Posterior vena cava (tissue), 2 donors: ENCODE data around the gene HSD17B11. TPM values are rescaled to one million over a fixed set of nuclear protein-coding genes. Genes with fewer than 3 reads are reported as not detected.
"Not testable (repeated sequence)": the region's sequence is repeated elsewhere in the genome, so short reads cannot be mapped to it uniquely, and the experiment has no call there.

Source experiments
- DNase-seq: peaks from one replicate; pipeline ENCODE4 v3.0.0-alpha.2; 2020; ENCODE audit warnings: low spot score
- intact Hi-C, 2 donors: fragments of 100-400 bp; cut with DNase I; formaldehyde crosslinking; loops; one replicate each; pipeline versions ENCODE4 v1.14.1 to v1.14.2; 2022 to 2023
- total RNA-seq, 2 donors: library from RNA; stranded (reverse); fragmentation: NEBNext Ultra II Directional; extraction: Animal tissue kit (Norgen Biotek cat#: 25700); gene quantifications; one replicate each; pipeline ENCODE4 v1.2.1, GENCODE V29; 2021
- donor health status: DM: yes; HTN: yes; CAD: no.
- donor health status: DM: yes; HTN: yes; CAD: no.

Gene HSD17B11
- total RNA-seq, 2 donors from 2014 or later: 31.1 to 36.1 TPM

- no peak for DNase-seq
- intact Hi-C loops: loop anchor here in 1 of 2 donors (10.0 kb wide), 1 partner anchor 55 kb away; the partner anchor contains the start of gene NUDT9
Measured at GRCh38 chr4:87370068-87370467, 20.9 kb downstream of the HSD17B11 start.

- DNase-seq: no peak
- intact Hi-C loops: no loop called here
Measured at GRCh38 chr4:87366521-87367162, 24.3 kb downstream of the HSD17B11 start.

- intact Hi-C loops: no loop called here
Measured at GRCh38 chr4:87365348-87365747, 25.6 kb downstream of the HSD17B11 start.

GRCh38 chr4:87363552-87363951 lies 27.4 kb downstream of the HSD17B11 start:
- intact Hi-C loops: no loop called here
- DNase-seq: no peak

More at GRCh38 chr4:87365348-87365747, 25.6 kb downstream of the HSD17B11 start:
- DNase-seq: no peak

GRCh38 chr4:87360338-87360935 lies 30.6 kb downstream of the HSD17B11 start:
- no peak for DNase-seq
- intact Hi-C loops: no loop called here

GRCh38 chr4:87359258-87359657 lies 31.7 kb downstream of the HSD17B11 start:
- intact Hi-C loops: no loop called here
- DNase-seq: no peak

GRCh38 chr4:87356832-87357526 lies 34.0 kb downstream of the HSD17B11 start:
- intact Hi-C loops: no loop called here
- no peak for DNase-seq

- no peak for DNase-seq
- intact Hi-C loops: no loop called here
Measured at GRCh38 chr4:87354168-87355102, 36.6 kb downstream of the HSD17B11 start.

GRCh38 chr4:87353592-87353991 lies 37.4 kb downstream of the HSD17B11 start:
- DNase-seq: no peak
- intact Hi-C loops: no loop called here

- intact Hi-C loops: no loop called here
- DNase-seq: no peak
Measured at GRCh38 chr4:87345139-87345538, 45.8 kb downstream of the HSD17B11 start.

GRCh38 chr4:87342872-87343271 lies 48.1 kb downstream of the HSD17B11 start:
- intact Hi-C loops: no loop called here

GRCh38 chr4:87341954-87342635 lies 48.9 kb downstream of the HSD17B11 start:
- DNase-seq, intact Hi-C loops: not testable (repeated sequence)

More at GRCh38 chr4:87342872-87343271, 48.1 kb downstream of the HSD17B11 start:
- DNase-seq: no peak

GRCh38 chr4:87339440-87339839 lies 51.5 kb downstream of the HSD17B11 start:
- intact Hi-C loops: no loop called here
- no peak for DNase-seq

- DNase-seq: no peak
- intact Hi-C loops: no loop called here
Measured at GRCh38 chr4:87337361-87337760, 53.6 kb downstream of the HSD17B11 start.

- no peak for DNase-seq
- intact Hi-C loops: no loop called here
Measured at GRCh38 chr4:87333267-87333666, 57.7 kb downstream of the HSD17B11 start.

- DNase-seq: no peak
- intact Hi-C loops: no loop called here
Measured at GRCh38 chr4:87330761-87331160, 60.2 kb downstream of the HSD17B11 start.

GRCh38 chr4:87327136-87327535 lies 63.9 kb downstream of the HSD17B11 start:
- intact Hi-C loops: no loop called here
- DNase-seq: no peak

- intact Hi-C loops: no loop called here
- no peak for DNase-seq
Measured at GRCh38 chr4:87326460-87326859, 64.5 kb downstream of the HSD17B11 start.

GRCh38 chr4:87322754-87323153 lies 68.2 kb downstream of the HSD17B11 start, which contains the start of gene HSD17B13:
HSD17B13 (minus strand) TSS chr4:87322882; CDS start chr4:87322841, 41 bp downstream.
- intact Hi-C loops: no loop called here
- no peak for DNase-seq
